Stimulated activated CD8-positive, alpha-beta memory T cell treated with anti-CD3 and anti-CD28 coated beads, Interleukin-7, amount 100 ng/mL, for 4 hours (primary cell): Measurements from ENCODE around the gene CENPP.

ENCODE experiments used
- DNase-seq, 2 donors: peaks; one replicate each; pipeline ENCODE4 v3.0.0-alpha.2; 2020; ENCODE audit warnings: low read depth in 2 of 2

Gene CENPP

DNA sequence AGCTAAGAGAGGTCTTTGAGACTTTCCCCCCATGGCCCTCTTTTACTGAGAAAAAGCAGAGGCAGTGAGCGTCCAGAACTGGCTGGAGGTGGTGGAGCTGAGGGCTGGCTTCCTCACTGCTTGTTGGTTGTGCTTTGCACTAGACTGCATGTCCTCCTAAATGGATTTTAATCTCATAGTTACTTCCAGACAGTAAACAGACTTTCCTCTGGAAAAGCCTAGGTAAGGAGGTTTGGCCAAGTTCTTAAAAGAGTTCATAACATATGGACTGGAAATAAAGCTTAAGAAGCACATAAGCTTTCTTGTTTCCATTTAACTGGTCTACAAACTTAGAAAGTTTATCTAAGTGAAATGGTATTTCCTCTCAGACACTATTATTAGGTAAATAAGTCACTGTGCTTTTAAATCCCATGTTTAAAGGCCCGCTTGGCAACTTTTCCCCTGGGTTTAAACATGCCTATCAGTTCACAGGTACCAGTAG, 154.6 kb downstream of the CENPP start:
- no peak for DNase-seq

- no peak for DNase-seq
Measured at GRCh38 chr9:92480986-92481633, 155.4 kb downstream of the CENPP start.

DNA sequence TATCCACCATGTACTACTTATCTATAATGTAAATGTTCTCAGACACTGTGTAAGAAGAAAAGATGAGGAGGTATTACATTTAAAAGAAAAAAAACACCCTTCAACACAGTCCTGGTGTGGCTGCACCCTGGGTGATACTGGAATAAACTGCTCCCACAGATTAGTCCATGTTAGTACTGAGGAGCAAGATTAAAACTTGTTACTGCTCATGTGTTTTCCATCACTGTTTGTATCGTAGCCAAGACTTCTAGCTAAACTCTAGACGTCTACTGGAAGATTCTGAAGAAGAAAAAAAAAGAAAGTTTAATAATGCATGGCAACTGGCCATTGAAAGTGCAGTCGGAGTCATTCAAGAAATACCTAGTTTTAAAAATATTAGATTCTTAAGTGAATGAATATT, 156.6 kb downstream of the CENPP start, which contains the start of gene ASPN:
Gene ASPN, minus strand, starts transcription at position 178 of the 400 bp plus-strand sequence.
- no peak for DNase-seq

DNA sequence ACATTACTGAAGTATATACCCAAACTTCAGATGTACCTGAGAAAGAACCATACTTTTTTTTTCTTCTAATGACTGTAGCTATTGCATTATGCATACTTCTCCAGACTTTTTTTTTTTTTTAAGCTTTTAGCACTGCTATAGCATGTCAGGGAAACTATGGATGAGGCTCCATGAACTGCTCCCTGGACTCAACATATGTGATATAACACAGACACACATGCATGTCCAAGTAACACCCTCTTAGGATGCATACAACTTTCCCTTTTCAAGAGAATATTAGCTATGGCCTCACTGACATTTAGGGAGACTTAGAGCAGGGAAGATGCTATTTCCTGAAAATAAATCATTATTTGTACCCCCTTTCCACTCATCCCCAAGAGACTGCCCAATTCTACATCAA, 157.1 kb downstream of the CENPP start:
- no peak for DNase-seq

DNA sequence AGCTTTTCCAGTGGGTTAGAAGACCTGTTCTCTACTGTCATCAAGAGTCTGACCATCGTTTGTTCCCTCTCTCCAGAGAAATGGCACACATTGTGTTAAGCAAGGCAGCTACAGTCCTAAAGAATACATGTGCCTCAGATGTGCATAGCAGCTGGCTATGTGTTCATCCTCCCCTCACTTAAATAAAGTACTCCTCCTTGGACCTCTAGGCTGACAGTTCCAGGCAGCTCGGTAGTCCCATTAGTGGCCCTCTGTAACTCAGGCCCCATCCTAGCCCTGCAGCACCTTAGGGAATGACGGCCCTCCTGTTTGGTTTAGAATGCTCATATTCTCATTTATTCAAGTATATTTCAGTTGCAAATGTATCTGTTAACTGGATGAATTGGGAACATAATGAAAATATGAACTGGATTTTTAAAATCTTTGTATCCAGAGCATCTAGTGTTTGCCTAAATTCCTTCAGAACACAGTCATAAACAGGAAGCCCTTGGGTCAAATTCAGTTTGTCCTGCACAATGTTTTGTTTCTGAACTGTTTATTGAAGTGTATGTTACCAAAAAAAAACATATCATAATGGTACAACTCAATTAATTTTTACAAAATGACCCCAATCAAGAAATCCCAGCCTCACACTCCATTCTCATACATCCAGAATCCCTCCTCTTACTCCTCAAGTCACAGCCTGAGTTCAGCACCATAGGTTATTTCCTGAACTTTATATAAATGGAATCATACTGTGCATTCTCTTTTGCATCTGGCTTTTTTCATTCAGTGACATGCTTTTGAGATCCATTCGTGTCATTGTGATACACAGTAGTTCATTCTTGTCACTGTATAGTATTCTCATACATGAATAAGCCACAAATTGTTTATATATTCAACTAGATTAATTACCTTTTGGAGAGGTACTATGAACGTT, 158.1 kb downstream of the CENPP start:
- no peak for DNase-seq

GRCh38 chr9:92484563-92484962, 158.8 kb downstream of the CENPP start:
- no peak for DNase-seq

- DNase-seq, result no peak
Measured at GRCh38 chr9:92486371-92486770, 160.6 kb downstream of the CENPP start.

- DNase-seq, result no peak
Measured at GRCh38 chr9:92488681-92489550, 163.2 kb downstream of the CENPP start.

- DNase-seq, result no peak
Measured at GRCh38 chr9:92492781-92493401, 167.1 kb downstream of the CENPP start.

DNA sequence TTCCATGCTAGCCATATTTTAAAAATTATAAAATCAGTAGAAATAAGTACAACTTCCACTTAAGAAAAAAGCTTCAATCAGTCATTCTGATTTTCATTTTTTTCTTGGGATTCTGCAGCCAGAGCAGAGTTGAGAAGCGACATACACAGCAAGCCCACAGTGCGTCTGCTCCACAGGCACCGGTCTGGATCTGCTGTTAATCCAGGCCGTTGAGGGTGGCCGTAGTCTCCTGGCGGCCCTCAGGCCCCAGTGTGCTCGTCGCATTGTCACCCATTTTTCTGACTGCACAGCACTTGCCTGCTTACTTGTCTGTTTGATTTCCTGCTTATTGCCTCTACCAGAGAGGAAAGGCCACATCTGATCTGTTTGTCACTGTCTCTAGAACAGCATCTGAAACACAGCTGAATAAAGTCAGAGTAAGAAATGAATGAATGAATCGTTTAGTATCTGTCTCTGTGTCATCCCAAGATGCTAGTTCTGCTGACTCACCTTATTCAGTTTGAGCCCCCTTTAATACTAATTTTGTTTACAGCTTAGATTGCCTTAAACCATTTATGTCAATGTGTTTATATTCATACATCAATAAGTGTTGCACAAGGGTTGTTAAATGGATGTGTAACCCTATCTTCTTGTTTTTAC, 168.1 kb downstream of the CENPP start:
- no peak for DNase-seq

GRCh38 chr9:92494856-92495255, 169.1 kb downstream of the CENPP start:
- DNase-seq, result no peak

DNA sequence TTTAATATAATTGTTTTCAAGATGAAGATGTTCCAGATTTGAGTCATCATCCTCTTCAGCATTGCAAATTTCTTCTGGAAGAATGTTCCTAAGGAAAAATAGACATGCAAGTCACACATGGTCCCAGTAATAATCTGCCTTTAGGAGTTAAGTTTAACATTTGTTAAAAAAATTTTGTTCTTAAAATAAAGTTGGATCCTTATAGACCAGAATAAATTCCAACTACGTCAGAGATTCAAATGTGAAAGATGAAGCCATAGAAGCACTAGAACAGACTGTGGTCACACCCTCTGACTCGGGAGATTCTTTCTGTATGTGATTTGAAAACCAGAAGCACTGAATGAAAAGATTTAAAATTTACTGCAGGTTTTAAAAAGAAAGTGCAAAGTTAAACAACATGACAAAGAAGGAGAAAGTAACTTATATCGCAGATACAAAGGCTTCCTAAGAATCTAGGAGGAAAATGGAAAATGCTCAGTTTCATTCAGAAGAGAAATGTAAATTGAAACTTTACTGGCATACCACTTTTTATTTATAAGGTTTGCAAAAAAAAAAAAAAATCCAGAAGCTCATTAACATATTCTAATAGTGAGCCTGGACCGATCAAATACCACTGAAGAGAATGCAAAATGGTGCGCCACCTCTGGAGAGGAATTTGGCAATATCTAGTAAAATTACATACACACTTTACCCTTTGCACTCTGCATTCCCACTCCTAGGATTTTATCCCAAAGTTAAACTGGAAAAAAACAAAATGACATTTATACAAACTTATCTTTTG, 170.8 kb downstream of the CENPP start:
- DNase-seq, result no peak

GRCh38 chr9:92499701-92500100, 173.9 kb downstream of the CENPP start:
- no peak for DNase-seq

DNA sequence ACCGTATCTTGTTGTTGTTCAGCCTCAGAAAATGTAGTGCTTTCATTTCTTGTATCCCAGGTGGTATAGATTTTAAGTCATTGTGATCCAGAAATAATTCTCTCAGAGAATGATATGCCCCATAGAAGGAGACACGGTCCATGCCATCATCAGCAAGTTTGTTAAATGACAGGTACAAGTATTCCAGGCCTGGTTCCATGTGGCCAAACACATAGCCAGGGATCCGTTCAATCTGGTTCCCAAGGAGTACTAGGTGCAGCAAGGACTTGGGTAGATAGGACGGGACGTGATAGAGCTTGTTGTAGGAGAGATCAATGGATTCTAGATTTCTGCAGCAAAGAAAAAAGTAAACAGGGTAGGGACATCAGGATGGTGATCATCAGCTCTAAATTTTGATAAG, 175.0 kb downstream of the CENPP start:
- DNase-seq, result no peak

GRCh38 chr9:92501671-92502393, 176.1 kb downstream of the CENPP start:
- no peak for DNase-seq

DNA sequence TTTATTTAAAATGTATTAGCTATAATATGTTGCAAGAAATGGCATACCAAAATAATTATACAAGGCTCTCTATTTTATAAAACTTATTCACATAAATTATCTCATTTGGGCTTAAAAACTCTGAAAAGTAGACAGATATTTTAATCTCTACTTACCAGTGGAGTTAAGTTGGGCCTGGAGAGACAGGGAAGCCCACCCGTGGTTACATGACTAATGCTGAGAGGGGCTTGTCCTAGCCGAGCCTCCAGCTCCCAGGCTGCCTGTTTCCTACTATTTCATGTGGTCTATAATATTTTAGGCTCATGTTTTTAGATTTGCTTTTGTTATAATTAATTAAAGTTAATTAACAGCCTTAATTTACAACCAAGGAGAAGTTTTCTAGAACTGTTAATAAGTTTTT, 177.4 kb downstream of the CENPP start:
- no peak for DNase-seq

GRCh38 chr9:92504881-92505280, 179.1 kb downstream of the CENPP start:
- no peak for DNase-seq

- DNase-seq, result no peak
Measured at GRCh38 chr9:92506184-92506857, 180.6 kb downstream of the CENPP start.

DNA sequence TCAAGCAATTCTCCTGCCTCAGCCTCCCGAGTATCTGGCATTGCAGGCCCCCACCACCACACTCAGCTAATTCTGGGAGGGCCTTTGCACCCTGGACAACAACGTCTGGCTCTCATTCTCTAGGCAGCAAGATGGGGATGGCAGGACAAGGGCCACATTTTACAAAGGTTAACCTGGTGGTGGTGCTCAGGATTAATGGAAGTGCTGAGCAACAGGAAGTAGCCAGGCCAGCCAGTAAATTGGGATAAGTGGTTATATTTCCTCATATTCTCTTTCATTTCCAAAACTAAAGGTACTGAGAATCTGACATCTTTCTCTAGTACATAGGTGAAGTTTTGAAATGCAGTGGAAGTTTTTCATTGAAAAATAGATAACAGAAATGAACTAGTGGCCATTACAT, 181.3 kb downstream of the CENPP start:
- no peak for DNase-seq
